NOMO-1 treated with DMSO at 0.1 percent for 48 hours (cell line): ENCODE data around the gene PCBP3.
"Not testable (repeated sequence)": the region's sequence is repeated elsewhere in the genome, so short reads cannot be mapped to it uniquely, and the experiment has no call there.

Source experiments
- DNase-seq: peaks from one replicate; lab custom pipeline; 2025; ENCODE audit not compliant: unreplicated experiment; lab: John Stamatoyannopoulos, UW

Gene PCBP3

DNA sequence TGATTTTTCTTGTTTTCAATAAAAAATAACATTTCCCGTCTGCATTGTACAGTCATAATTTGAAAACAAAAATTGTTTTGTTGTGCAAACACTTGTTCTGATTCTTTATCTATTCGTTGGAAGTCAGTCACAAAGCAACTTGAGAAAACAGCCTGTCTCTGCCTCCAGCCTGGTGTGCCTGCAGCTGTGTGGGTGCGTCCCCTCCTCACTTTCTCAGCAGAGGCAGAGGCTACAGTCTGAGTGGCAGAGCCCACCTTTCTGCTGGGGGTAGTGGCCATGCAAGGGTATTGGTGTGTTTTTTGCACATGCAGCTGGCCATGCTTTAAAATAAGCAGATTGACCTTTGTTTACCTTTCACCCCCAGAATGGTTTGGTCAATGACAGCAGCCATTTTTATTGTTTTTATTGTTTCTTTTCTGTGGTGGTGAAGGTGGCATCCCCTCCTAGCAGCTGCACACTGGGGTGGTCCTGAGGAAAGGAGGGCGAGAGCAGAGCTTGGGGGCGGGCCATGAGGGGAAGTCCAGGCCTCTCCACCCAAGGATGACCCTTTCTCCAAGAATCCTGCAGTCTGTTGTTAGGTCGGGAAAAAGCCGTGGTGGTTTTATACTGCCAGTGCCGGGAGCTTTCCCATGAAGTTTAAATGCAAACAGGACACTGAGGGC lies 159.6 kb downstream of the PCBP3 start:
- DNase-seq = no peak

DNA sequence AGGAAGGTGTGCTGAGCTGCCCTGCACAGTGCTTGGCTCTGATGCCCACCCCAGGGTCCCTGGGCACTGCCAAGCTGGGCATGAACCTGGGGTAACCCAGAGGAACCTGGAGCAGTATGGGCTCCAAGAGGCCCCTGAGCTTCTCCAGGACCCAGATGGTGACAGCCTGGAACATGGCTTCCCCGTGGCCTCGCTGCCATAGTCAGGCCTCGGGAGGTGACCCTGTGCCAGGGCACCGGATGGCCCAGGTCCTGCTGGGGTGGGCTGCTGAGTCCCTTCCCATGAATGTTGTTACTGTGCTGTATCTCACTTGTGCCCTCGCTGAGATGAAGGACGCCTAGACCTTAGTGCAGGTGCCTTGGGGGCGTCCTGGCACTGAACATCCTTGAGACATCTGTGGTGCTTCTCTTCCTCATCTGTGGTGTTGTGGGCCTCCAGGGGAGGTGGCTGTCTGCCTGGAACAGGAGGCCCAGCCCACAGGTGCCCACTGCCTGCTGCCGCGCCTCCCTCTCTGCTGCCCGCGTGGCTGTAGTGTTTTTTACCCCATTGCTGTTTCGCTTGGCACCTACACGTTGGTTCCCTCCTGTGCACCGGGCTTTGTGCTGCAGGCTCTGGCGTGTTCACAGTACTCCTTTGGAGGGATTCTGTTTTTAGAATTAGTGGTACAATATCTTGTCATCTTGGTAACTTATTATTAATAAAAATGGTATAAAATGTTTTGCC lies 160.3 kb downstream of the PCBP3 start:
- DNase-seq = no peak

DNA sequence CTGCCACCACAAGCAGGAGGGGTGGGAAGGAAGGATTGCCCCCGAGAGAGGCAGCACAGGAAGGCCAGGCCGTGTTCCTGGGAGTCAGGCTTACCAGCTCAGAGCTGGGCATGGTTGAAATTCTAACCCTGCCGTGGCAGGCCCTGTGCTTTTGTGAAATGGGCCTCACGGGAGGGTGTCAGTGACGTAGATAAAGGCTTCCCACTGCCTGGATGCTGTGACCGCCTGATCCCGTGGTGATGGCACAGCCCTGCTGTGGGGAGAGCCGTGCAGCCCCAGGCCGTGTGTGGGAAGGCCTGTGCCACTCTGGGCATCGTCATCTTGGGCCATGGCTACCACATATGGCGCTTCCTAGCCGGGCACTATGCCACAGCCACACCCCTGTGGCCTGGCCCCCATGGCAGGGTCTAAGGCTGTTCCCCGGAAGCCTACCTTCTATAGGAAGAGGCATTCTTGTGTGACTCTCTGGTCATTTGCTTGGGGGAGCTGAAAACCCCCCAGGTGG lies 161.3 kb downstream of the PCBP3 start:
- DNase-seq = no peak

DNA sequence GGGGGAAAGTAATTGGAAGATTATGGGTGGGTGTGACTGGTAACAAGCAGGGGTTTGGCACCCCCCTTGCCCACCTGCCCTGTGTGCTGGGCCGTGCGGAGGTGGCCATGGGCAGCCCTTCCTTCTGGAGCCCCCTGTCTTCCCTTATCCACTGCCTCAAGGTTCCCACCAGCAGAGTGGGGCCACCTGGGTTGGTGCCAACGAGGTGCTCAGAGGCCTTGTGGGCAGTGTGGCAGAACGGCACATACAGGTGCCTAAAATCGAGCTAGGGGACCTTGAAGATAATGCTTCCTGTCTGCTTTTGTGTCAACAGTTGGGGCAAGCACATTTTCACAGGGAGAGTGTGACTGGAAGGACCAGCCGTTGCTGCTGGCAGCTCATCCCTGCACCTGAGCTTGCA lies 161.8 kb downstream of the PCBP3 start:
- DNase-seq = no peak

DNA sequence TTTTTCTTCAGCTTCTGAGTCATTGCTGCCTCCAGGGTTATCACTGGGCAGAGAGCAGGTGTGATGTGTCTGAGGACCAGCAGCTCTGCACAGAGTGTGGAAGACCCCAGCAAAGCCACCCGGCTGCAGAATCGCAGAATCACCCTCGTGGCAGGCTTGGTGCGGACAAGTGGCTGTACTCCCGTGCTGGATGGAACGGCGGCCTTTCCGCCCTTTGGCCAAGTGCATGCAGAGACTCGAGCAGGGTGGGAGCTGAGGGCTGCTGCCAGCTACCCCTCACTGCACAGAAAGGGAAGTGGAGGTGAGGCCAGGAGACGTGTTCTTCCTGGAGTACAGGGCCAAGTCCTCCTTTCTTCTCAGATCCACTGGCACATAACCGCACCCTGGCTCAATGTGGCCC lies 162.5 kb downstream of the PCBP3 start:
- DNase-seq = no peak

DNA sequence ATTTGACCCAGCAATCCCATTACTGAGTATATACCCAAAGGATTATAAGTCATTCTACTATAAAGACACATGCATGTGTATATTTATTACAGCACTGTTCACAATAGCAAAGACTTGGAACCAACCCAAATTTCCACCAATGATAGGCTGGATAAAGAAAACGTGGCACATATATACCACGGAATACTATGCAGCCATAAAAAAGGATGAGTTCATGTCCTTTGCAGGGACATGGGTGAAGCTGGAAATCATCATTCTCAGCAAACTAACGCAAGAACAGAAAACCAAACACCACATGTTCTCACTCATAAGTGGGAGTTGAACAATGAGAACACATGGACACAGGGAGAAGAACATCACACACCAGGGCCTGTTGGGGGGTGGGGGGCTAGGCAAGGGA lies 165.1 kb downstream of the PCBP3 start:
- DNase-seq = not testable (repeated sequence)

DNA sequence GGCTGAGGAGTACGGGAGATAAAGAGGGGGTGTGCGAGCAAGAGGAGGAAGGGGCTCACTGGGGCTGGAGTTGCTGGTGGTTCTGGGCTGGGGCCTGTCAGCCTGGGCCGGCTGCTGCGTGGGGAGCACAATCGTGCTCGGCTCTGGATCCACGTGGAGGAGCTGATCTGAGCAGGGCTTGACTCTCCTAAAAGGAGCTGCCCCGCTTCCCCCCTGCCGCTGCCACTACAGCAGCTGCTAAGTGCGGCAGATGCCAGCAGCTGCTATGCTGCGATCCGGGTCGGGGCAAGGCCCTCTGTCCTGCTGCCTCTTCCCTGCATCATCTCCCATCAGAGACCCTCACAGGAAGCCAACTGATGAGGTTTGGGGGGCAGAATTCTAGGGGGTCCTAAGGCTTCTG lies 165.9 kb downstream of the PCBP3 start:
- no peak for DNase-seq

DNA sequence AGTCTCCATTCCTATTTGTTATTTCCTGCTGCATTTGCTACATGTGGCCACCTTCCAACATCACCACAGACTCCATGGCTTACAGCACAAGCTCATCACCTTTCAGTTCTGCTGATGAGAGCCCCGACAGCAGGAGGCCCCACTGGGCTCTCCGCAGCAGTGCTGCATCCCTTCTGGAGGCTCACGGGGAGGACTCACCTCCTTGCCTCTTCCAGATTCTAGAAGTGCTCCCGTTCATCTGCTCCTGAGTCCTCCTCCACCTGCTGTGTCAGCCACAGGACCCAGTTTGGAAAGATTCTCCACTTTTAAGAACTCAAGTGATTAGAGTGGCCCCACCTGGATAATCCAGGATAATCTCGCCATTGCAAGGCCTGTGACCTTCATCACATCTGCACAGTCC lies 167.6 kb downstream of the PCBP3 start:
- DNase-seq = no peak

DNA sequence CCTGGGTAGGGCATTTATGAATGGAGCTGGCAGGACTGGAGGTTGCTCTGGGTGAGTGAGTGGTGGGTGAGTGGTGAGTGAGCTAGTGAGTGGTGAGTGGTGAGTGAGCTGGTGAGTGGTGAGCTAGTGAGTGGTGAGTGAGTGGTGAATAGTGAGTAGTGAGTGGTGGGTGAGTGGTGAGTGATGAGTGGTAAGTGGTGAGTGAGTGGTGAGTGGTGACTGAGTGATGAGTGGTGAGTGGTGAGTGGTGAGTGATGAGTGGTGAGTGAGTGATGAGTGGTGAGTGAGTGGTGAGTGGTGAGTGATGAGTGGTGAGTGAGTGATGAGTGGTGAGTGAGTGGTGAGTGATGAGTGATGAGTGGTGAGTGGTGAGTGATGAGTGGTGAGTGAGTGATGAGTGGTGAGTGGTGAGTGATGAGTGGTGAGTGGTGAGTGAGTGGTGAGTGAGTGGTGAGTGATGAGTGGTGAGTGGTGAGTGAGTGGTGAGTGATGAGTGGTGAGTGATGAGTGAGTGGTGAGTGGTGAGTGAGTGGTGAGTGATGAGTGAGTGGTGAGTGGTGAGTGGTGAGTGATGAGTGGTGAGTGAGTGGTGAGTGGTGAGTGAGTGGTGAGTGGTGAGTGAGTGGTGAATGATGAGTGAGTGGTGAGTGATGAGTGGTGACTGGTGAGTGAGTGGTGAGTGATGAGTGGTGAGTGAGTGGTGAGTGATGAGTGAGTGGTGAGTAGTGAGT lies 170.8 kb downstream of the PCBP3 start:
- not testable (repeated sequence) for DNase-seq

DNA sequence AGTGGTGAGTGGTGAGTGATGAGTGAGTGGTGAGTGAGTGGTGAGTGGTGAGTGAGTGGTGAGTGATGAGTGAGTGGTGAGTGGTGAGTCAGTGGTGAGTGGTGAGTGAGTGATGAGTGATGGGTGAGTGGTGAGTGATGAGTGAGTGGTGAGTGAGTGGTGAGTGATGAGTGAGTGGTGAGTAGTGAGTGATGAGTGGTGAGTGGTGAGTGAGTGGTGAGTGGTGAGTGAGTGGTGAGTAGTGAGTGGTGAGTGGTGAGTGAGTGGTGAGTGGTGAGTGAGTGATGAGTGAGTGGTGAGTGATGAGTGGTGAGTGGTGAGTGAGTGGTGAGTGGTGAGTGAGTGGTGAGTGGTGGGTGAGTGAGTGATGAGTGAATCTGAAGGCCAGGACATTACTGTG lies 172.3 kb downstream of the PCBP3 start:
- not testable (repeated sequence) for DNase-seq

DNA sequence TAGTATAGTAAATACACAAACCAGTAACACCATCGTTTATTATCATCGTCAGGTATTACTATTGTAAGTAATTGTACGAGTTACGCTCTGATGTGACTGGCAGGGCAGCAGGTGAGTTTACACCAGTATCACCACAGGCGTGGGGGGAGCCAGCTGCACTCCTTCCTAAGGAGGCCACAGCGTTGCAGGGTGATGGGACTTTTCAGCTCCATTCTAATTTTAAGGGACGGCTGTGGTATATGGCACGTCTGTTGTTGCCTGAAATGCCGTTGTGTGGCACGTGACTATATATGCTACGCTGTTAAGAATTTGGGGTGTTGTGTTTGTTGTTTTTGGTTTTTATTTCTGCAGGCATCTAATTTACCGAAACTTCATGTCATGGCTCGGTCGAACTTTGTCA lies 173.3 kb downstream of the PCBP3 start:
- no peak for DNase-seq

DNA sequence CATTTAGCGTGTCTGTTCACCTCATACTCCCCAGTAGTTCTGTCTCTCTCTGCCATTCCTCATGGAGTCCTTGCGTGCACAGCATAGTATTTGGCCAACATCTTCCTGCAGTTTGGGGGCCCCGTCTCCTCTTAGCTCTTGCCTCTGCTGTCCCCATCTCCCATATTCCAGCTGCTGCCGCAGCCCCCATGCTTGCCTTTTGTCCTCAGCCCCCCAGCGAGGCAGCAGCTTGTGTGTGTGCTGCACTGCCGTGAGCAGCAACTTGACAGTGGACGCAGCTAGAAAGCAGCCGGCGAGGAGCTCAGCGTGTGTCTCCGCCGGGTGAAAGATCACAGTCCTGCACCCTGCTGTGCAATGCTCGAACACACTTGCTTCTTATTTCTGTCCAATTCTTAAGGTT lies 173.8 kb downstream of the PCBP3 start:
- DNase-seq = no peak

DNA sequence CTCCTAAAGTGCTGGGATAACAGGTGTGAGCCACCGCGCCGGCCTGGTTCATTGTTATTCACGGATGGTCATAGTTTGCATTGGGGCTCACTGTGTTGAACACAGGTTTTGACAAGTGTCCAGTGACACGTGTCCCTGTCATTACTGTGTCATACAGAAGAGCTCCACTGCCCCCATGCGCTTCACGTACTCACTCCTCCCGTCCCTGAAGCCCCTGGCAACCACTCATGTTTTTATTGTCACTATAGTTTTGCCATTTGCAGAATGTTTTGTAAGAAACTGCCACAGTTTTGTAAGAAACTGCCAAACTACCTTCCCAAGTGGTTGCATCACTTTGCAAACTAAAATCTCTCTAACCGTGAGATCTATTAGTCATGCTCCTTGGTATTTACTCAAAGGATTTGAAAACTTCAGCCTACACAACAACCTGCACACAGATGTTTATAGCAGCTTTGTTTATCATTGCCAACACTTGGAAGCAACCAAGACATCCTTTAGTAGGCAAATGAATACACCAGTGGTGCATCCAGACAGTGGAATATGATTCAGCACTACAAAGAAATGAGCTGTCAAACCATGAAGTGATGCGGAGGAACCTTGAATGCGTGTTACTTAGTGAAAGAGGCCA lies 174.9 kb downstream of the PCBP3 start:
- DNase-seq = peak; percentile 99

DNA sequence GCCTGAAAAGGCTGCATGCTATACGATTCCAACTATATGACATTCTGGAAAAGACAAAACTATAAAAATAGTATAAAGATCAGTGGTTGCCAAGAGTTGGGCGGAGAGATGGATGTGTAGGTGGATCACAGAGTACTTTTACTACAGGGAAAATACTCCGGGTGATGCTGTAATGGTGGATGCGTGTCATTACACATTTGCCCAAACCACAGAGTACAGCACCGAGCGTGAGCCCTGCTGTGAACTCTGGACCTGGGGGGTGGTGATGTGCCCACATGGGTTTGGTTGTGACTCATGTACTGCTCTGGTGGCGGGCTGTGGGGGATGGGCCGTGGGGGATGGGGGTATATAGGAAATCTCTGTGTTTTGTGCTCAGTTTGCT lies 175.4 kb downstream of the PCBP3 start:
- DNase-seq = peak; percentile 87

DNA sequence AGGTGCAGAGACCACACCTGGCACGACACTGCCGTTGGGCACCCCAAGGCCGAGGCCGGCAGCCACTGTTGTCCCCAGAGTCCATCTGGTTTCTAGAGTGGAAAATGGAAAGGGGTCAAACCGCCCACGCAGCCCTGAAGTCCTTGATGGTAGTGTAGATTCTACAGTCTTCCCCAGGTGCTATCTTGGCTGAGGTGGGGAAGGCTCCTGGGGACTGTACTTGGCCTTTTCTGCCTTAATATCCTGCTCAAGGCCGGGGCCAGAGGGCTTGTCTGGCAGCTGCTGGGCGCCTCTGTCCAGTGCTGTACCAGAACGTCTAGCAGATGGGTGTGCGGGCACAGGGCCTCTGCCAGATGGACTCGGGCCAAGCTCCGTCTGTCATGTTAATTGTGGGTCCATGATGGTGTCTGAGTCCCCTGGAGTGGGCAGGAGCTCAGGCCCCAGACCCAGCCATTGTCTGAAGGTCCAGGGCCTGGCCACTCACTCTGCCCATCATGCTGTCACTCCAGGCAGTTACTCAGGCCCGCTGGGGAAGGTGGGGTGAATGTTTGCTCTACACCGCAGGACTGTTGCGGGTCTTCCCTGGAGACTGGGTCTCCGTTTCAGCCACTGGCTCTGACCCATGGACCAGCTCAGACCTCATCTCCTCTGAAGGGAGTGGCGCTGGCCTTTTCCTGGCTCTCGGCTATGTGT lies 176.1 kb downstream of the PCBP3 start:
- no peak for DNase-seq

DNA sequence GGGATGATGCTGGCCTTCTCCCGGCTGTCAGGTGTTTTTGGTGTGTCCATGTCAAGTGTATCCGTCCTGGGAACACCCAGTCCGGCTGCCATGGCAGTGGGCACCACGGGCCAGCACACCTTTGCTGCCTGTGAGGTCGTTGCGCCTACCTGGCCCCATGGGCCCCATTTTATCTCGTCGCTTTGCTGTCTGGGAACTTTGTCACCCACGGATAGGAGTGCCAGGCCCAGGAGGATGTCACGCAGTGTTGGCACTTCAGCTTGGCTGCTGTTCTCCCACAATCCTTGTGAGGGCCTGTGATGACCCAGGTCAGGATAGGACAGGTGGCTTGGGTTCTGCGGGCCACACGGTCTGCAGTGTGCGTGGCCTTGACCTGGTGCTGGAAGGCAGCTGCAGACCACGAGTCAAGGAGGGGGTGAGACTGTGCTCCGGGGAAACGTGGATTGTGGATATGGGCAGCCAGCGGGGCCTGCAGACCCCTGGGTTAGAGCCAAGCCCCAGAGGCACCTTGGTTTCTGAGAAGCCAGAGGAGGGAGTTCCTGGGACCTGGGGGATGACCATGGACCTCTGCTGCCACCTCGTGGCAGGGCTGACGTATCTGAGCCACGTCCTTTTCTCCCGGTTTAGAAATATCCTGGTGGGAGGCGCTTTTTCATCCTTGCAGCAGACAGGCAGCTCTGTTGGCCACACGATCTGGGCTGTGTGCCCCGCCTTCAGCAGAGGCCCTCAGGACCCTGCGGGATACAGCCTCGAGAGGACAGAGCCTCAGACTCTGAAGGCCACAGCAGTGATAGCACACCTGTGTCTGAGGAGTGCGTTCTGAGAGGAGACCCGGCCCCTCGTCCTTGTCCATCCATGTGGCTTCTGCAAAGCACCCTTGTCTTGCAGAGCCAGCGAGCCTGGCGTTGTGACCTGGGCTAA lies 176.9 kb downstream of the PCBP3 start:
- peak; percentile 79 for DNase-seq

DNA sequence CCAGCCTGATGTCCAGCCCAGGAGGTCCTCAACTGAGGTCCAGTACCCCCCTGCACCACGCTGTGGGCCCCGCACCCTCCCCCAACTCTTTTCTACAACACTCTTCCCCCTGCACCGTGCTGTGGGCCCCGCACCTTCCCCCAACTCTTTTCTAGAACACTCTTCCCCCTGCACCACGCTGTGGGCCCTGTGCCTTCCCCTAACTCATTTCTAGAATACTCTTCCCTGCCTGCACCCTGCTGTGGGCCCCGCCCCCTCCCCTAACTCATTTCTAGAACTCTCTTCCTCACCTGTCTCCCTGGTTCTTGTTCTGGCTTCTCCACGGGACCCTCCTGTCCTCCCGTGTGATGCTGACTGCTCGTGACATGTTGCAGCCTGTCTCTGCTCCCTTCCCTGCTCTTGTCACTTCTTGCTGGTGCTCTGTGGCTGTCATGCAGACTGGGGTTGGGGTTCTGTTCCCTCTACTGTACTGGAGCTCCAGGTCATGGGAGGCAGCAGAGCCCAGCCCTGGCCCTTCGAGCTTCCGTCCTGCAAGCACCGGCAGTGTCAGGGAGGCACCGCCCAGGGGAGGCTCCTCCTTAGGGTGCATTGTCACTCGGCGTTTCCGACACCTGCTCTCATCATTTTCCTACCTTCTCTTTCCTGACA lies 177.9 kb downstream of the PCBP3 start:
- DNase-seq = no peak

DNA sequence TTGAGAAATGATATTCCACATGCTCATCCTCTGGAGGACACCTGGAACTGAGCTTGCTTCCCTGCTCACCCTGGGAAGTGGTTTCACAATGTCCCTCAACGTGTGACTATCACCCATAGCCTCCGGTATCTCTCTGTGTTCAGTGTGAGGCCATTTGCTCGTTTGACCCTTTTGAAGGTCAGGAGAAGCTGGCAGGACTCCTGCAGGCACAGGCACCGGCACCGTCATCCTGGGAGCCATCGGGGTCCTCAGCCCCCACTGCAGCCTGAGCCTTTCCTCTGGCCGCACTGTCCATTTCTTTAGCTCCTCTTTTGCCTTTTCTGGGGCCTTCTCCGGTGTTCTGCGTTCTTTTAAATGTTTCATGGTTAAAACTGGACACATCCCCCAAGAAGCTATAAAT lies 178.5 kb downstream of the PCBP3 start:
- no peak for DNase-seq

DNA sequence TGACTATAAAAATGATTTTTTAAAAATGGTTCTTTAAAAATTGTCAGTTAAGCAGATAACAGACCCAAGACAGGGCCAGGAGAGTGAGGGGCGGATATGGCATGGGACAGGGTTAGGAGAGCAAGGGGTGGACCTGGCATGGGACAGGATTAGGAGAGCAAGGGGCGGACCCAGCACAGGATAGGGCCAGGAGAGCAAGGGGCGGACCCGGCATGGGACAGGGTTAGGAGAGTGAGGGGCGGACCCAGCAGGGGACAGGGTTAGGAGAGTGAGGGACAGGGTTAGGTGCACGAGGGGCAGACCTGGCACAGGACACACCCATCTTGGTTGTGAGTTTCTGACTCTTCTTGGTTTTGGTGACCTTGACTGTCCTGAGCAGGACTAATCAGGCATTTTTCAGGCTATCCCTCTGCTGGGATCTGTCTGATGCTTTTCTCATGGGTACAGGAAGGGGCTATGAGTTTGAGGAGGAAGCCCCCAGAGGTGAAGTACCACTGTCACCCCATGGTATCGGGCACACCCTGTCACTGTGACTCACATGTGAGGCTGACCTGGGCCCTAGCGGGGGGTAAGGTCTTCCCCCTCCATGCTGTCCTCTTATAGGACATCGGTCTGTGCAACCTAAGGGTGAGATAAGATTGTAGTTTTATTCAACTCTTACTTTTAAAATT lies 179.0 kb downstream of the PCBP3 start:
- no peak for DNase-seq
